Activated CD8-positive, alpha-beta T cell treated with anti-CD3 and anti-CD28 coated beads for 36 hours (primary cell): Measurements from ENCODE around the gene KRTDAP. TPM values are rescaled to one million over a fixed set of nuclear protein-coding genes. Genes with fewer than 3 reads are reported as not detected.

Experiments used
- ATAC-seq: fragments of 200-7000 bp; cut with Tn5 transposase; one replicate; pipeline ENCODE4 v1.10.0; 2021; ENCODE audit warnings: mild to moderate bottlenecking, moderate library complexity
- CTCF ChIA-PET: fragments of 350-600 bp; sonication (Branson Sonifier 250); formaldehyde crosslinking; loops from one replicate; lab custom pipeline; 2021; ENCODE audit warnings: antibody characterized with exemption; lab: Charles Lee
- POLR2A ChIA-PET: fragments of 350-600 bp; sonication (Branson Sonifier 250); formaldehyde crosslinking; loops from one replicate; lab custom pipeline; 2021; ENCODE audit warnings: antibody characterized with exemption; lab: Charles Lee
- DNase-seq: peaks from one replicate; pipeline ENCODE4 v3.0.0-alpha.2; 2020
- H3K27ac Mint-ChIP-seq: one replicate; pipeline ENCODE4 v1.8.0; 2021; ENCODE audit warnings: mild to moderate bottlenecking, mixed read lengths
- H3K27me3 Mint-ChIP-seq: one replicate; pipeline ENCODE4 v1.8.0; 2021; ENCODE audit warnings: mixed read lengths
- H3K36me3 Mint-ChIP-seq: one replicate; pipeline ENCODE4 v1.8.0; 2021; ENCODE audit warnings: low read depth, mixed read lengths
- H3K4me1 Mint-ChIP-seq: one replicate; pipeline ENCODE4 v1.8.0; 2021; ENCODE audit warnings: low read depth, mixed read lengths
- H3K4me3 Mint-ChIP-seq: one replicate; pipeline ENCODE4 v1.8.0; 2021; ENCODE audit warnings: mild to moderate bottlenecking, moderate library complexity, mixed read lengths
- H3K9me3 Mint-ChIP-seq: one replicate; pipeline ENCODE4 v1.8.0; 2021; ENCODE audit warnings: mixed read lengths
- CTCF ChIP-seq: fragments of 200-600 bp; IDR thresholded peaks from one replicate; pipeline ENCODE4 v1.8.0; 2022; ENCODE audit warnings: antibody characterized with exemption, mild to moderate bottlenecking
- intact Hi-C: fragments of 100-400 bp; cut with micrococcal nuclease; formaldehyde crosslinking; loops from one replicate; pipeline ENCODE4 v1.10.0; 2022
- total RNA-seq, 2 experiments: library from RNA; stranded (reverse); gene quantifications; one replicate each; pipeline ENCODE4 v1.2.3, GENCODE V29; 2021

The KRTDAP gene
- not detected for total RNA-seq

GRCh38 chr19:35490364-35490763, at the start of gene KRTDAP:
KRTDAP (minus strand) TSS chr19:35490464; CDS start chr19:35490442, 22 bp downstream.
- Mint-ChIP-seq H3K27me3 (peaks cover 16% of the 10 kb centered on the region), H3K4me1 (peaks cover 13% of the 10 kb centered on the region), H3K9me3 (no peaks in the 10 kb centered on the region), H3K27ac (no peak within 1 kb of the TSS), H3K4me3 (no peak within 1 kb of the TSS), H3K36me3 (no peaks in the 10 kb centered on the region)
- no peak for ATAC-seq
- CTCF ChIA-PET, result interaction anchor here (1.3 to 2.0 kb wide), 2 partner anchors 22 to 137 kb away, joined by 3 to 5 read pairs; no protein-coding TSS in a partner anchor
- no peak for TF ChIP-seq CTCF
- POLR2A ChIA-PET, result interaction anchor here (0.6 kb wide), 1 partner anchor 73 kb away, joined by 3 read pairs; no protein-coding TSS in a partner anchor
- intact Hi-C loops, result no loop called here
- DNase-seq, result no peak

- peaks cover 16% of the 10 kb centered on the region for H3K4me1 Mint-ChIP-seq
- H3K27me3 Mint-ChIP-seq, result no peaks in the 10 kb centered on the region
- no peaks in the 10 kb centered on the region for H3K9me3 Mint-ChIP-seq
- ChIA-PET CTCF (no interaction called here), POLR2A (no interaction called here)
- H3K27ac Mint-ChIP-seq, result no peak overlapping the region
- H3K36me3 Mint-ChIP-seq, result peaks cover 15% of the 10 kb centered on the region
- H3K4me3 Mint-ChIP-seq, result no peak overlapping the region
- TF ChIP-seq CTCF, result no peak
- ATAC-seq (no peak), DNase-seq (no peak)
- intact Hi-C loops, result no loop called here
Observed at GRCh38 chr19:35539850-35540249, 49.6 kb upstream of the KRTDAP start.

GRCh38 chr19:35539314-35539713, 49.0 kb upstream of the KRTDAP start:
- Mint-ChIP-seq H3K27ac (no peak overlapping the region), H3K27me3 (no peaks in the 10 kb centered on the region), H3K36me3 (peaks cover 10% of the 10 kb centered on the region), H3K9me3 (no peaks in the 10 kb centered on the region), H3K4me1 (peaks cover 11% of the 10 kb centered on the region), H3K4me3 (no peak overlapping the region)
- ChIA-PET POLR2A (interaction anchor here (0.7 kb wide), 1 partner anchor 75 kb away, joined by 3 read pairs; no protein-coding TSS in a partner anchor), CTCF (interaction anchor here (2.5 kb wide), 1 partner anchor 10 kb away, joined by 10 read pairs; no protein-coding TSS in a partner anchor)
- DNase-seq, result no peak
- no peak for TF ChIP-seq CTCF
- no peak for ATAC-seq
- intact Hi-C loops, result no loop called here

- POLR2A ChIA-PET, result interaction anchor here (2.2 kb wide), 1 partner anchor 9 kb away, joined by 7 read pairs; no protein-coding TSS in a partner anchor
Observed at GRCh38 chr19:35534803-35535480, 44.7 kb upstream of the KRTDAP start.

More at GRCh38 chr19:35534803-35535480, 44.7 kb upstream of the KRTDAP start:
- intact Hi-C loops, result no loop called here
- no peaks in the 10 kb centered on the region for H3K9me3 Mint-ChIP-seq
- ATAC-seq (no peak), DNase-seq (no peak)
- H3K27ac Mint-ChIP-seq, result no peak overlapping the region
- TF ChIP-seq CTCF, result no peak
- CTCF ChIA-PET, result interaction anchor here (1.4 to 1.9 kb wide), 5 partner anchors 13 to 476 kb away, joined by 3 to 8 read pairs (median 3); no protein-coding TSS in a partner anchor
- no peak overlapping the region for H3K4me3 Mint-ChIP-seq
- H3K36me3 Mint-ChIP-seq, result no peaks in the 10 kb centered on the region
- H3K27me3 Mint-ChIP-seq, result peaks cover 13% of the 10 kb centered on the region
- H3K4me1 Mint-ChIP-seq, result peaks cover 12% of the 10 kb centered on the region
